Activated T-helper 17 cell treated with anti-CD3 and anti-CD28 coated beads, Interleukin-2, amount 50 U/mL, for 72 hours (primary cell): ENCODE data around the gene HSD17B14. TPM values are rescaled to one million over a fixed set of nuclear protein-coding genes. Genes with fewer than 3 reads are reported as not detected.
"Not testable (repeated sequence)": the region's sequence is repeated elsewhere in the genome, so short reads cannot be mapped to it uniquely, and the experiment has no call there.

ENCODE experiments used
- ATAC-seq: fragments of 150-1000 bp; cut with Tn5 transposase; replicated peaks from 2 replicates; pipeline ENCODE4 v1.10.0; 2021; ENCODE audit warnings: mild to moderate bottlenecking, moderate library complexity
- H3K27ac Mint-ChIP-seq: one replicate; pipeline ENCODE4 v1.8.0; 2022; ENCODE audit warnings: mixed read lengths
- H3K27me3 Mint-ChIP-seq: one replicate; pipeline ENCODE4 v1.8.0; 2022; ENCODE audit warnings: mixed read lengths
- H3K36me3 Mint-ChIP-seq: one replicate; pipeline ENCODE4 v1.8.0; 2022; ENCODE audit warnings: low read depth, mild to moderate bottlenecking, mixed read lengths
- H3K4me1 Mint-ChIP-seq: one replicate; pipeline ENCODE4 v1.8.0; 2022; ENCODE audit warnings: mixed read lengths
- H3K4me3 Mint-ChIP-seq: one replicate; pipeline ENCODE4 v1.8.0; 2022; ENCODE audit warnings: mild to moderate bottlenecking, mixed read lengths
- H3K9me3 Mint-ChIP-seq: one replicate; pipeline ENCODE4 v1.8.0; 2022; ENCODE audit warnings: mixed read lengths
- total RNA-seq, 2 donors: library from RNA; stranded (reverse); gene quantifications; one replicate each; pipeline ENCODE4 v1.2.3, GENCODE V29; 2022

HSD17B14 gene
- total RNA-seq, 2 donors from 2014 or later: 1.6 TPM; not detected in 1

DNA sequence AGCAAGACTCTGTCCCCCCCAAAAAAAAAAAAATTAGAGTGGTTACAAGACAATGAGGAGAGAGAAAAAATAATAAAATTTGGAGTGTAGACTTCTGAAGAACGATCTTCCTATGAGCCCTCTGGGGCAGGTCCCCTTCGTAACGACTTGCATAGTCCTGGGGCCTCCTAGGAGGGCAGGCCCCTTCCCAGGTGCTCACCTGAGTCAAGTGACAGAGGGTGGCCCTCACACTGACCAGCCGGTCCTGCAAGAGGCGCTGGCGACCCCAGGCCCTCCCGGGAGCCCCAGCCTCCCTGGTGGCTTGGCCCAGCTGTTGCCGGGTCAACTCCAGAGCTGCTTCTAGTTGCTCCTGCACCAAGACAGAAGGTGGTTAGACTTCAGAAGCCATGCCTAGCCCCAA is 17.2 kb upstream of the HSD17B14 start:
- no peaks in the 10 kb centered on the region for H3K4me1 Mint-ChIP-seq
- no peak overlapping the region for H3K27ac Mint-ChIP-seq
- no peak overlapping the region for H3K4me3 Mint-ChIP-seq
- no peak for ATAC-seq
- H3K36me3 Mint-ChIP-seq: no peaks in the 10 kb centered on the region
- no peaks in the 10 kb centered on the region for H3K9me3 Mint-ChIP-seq
- no peaks in the 10 kb centered on the region for H3K27me3 Mint-ChIP-seq

DNA sequence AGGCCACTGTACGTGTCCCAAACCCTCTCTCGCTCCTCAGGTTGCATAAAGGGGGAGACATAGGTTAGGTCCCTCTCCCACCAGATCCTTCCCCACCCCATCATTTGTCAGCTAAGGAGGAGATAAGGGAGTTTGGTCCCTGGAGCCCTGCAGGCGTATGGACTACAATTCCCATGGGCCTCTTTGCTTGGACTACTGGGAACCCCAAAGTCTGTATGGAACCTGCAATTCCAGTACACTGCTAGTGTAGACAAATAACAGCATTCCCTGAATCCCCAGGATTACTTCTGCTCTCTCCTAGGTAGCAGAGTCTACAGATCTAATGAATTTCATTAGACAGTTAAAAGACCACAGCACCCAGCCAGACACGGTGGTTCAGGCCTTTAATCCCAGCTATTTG is 16.0 kb upstream of the HSD17B14 start:
- Mint-ChIP-seq H3K27me3 (no peaks in the 10 kb centered on the region), H3K36me3 (no peaks in the 10 kb centered on the region), H3K9me3 (no peaks in the 10 kb centered on the region), H3K4me1 (no peaks in the 10 kb centered on the region), H3K27ac (no peak overlapping the region), H3K4me3 (no peak overlapping the region)
- no peak for ATAC-seq

DNA sequence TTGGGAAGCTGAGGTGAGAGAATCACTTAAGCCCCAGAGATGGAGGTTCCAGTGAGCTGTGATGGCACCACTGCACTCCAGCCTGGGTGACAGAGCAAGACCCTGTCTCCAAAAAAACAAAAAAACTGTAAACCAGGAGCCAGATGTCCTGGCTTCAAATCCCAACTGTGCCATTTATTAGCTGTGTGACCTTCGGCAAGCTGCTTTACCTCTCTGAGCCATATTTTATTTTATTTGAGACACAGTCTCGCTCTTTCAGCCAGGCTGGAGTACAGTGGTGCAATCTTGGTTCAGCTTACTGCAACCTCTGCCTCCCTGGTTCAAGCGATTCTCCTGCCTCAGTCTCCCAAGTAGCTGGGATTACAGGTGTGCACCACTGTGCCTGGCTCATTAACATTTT is 10.4 kb upstream of the HSD17B14 start:
- ATAC-seq, H3K4me3 Mint-ChIP-seq, H3K36me3 Mint-ChIP-seq, H3K4me1 Mint-ChIP-seq, H3K27me3 Mint-ChIP-seq, H3K9me3 Mint-ChIP-seq, H3K27ac Mint-ChIP-seq: not testable (repeated sequence)

GRCh38 chr19:48845384-48845783 is 9.1 kb upstream of the HSD17B14 start:
- H3K27me3 Mint-ChIP-seq: no peaks in the 10 kb centered on the region
- H3K4me1 Mint-ChIP-seq: peaks cover 4% of the 10 kb centered on the region
- no peaks in the 10 kb centered on the region for H3K9me3 Mint-ChIP-seq
- no peak overlapping the region for H3K4me3 Mint-ChIP-seq
- no peak overlapping the region for H3K27ac Mint-ChIP-seq
- no peaks in the 10 kb centered on the region for H3K36me3 Mint-ChIP-seq
- ATAC-seq: no peak

GRCh38 chr19:48844472-48844871 is 8.2 kb upstream of the HSD17B14 start:
- ATAC-seq: peak; percentile 50
- Mint-ChIP-seq H3K27me3 (no peaks in the 10 kb centered on the region), H3K27ac (no peak overlapping the region), H3K4me1 (peaks cover 4% of the 10 kb centered on the region), H3K36me3 (no peaks in the 10 kb centered on the region), H3K4me3 (no peak overlapping the region), H3K9me3 (no peaks in the 10 kb centered on the region)

GRCh38 chr19:48842789-48843162 is 6.5 kb upstream of the HSD17B14 start:
- no peak overlapping the region for H3K4me3 Mint-ChIP-seq
- peaks cover 4% of the 10 kb centered on the region for H3K4me1 Mint-ChIP-seq
- H3K36me3 Mint-ChIP-seq: no peaks in the 10 kb centered on the region
- no peaks in the 10 kb centered on the region for H3K27me3 Mint-ChIP-seq
- ATAC-seq: peak; percentile 48
- no peaks in the 10 kb centered on the region for H3K9me3 Mint-ChIP-seq
- peak overlapping the region; percentile 13 for H3K27ac Mint-ChIP-seq

DNA sequence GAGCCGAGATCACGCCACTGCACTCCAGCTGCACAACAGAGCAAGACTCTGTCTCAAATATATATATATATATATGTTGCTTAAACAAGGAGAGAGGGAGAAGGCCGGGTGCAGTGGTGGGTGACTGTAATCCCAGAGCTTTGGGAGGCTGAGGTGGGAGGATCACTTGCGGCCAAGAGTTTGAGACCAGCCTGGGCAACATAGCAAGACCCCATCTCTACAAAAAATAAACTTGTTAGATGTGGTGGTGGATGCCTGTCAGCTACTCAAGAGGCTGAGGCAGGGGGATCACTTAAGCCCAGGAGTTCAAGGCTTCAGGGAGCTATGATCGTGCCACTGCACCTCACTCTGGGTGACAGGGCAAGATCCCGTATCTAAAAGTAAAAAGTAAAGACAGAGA is 5.3 kb upstream of the HSD17B14 start:
- H3K27me3 Mint-ChIP-seq: peaks cover 5% of the 10 kb centered on the region
- H3K4me3 Mint-ChIP-seq: no peak overlapping the region
- H3K9me3 Mint-ChIP-seq: no peaks in the 10 kb centered on the region
- H3K36me3 Mint-ChIP-seq: no peaks in the 10 kb centered on the region
- ATAC-seq: no peak
- H3K4me1 Mint-ChIP-seq: peaks cover 4% of the 10 kb centered on the region
- no peak overlapping the region for H3K27ac Mint-ChIP-seq

GRCh38 chr19:48841047-48841446 is 4.8 kb upstream of the HSD17B14 start:
- Mint-ChIP-seq H3K27ac (no peak overlapping the region), H3K9me3 (no peaks in the 10 kb centered on the region), H3K4me3 (no peak overlapping the region), H3K4me1 (peaks cover 7% of the 10 kb centered on the region), H3K27me3 (peaks cover 8% of the 10 kb centered on the region), H3K36me3 (no peaks in the 10 kb centered on the region)
- ATAC-seq: no peak

DNA sequence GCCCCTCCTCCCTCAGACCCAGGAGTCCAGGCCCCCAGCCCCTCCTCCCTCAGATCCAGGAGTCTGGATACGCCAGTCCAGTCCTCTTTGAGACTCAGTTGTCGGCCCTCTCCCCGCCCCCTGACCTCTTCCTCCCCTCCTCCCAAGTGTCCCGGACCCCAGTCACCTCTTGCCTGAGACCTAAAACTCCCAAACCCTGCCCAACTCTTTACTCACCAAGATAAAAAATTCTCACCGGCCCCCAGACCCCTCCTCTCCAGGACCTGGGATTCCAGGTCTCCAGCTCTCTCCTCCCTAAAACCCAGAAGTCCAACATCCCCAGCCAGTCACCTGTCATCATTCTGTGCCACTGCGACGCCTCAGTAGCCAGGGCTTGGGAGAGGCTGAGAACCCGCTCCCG is 1.4 kb upstream of the HSD17B14 start:
- no peaks in the 10 kb centered on the region for H3K36me3 Mint-ChIP-seq
- H3K27me3 Mint-ChIP-seq: peaks cover 14% of the 10 kb centered on the region
- no peak for ATAC-seq
- H3K27ac Mint-ChIP-seq: no peak overlapping the region
- H3K4me1 Mint-ChIP-seq: peaks cover 11% of the 10 kb centered on the region
- H3K9me3 Mint-ChIP-seq: no peaks in the 10 kb centered on the region
- H3K4me3 Mint-ChIP-seq: peak overlapping the region; percentile 34

GRCh38 chr19:48837051-48837524 is 797 bp upstream of the HSD17B14 start:
- Mint-ChIP-seq H3K9me3 (no peaks in the 10 kb centered on the region), H3K27ac (peak overlapping the region; percentile 87), H3K27me3 (peaks cover 14% of the 10 kb centered on the region), H3K4me1 (peaks cover 8% of the 10 kb centered on the region), H3K4me3 (peak overlapping the region; percentile 84), H3K36me3 (no peaks in the 10 kb centered on the region)
- ATAC-seq: peak; percentile 54

DNA sequence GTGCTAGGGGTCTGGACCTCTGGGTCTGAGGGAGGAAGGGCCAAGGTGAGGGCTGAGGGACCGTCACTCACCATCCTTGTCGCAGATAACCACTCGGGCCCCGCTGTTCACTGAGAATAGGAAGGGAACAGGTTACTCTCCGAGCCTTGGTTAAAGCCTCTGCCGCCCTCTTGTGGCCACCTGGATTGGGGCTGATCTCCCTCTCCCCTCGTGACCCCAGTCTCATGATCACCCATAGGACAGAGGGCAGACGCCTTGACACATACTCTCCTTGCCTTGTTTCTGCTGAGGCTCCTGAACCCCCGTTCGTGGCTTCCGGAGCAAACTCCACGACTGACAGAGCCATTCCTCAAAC is 580 bp downstream of the HSD17B14 start:
- peak overlapping the region; percentile 87 for H3K27ac Mint-ChIP-seq
- peak overlapping the region; percentile 84 for H3K4me3 Mint-ChIP-seq
- H3K4me1 Mint-ChIP-seq: peaks cover 8% of the 10 kb centered on the region
- H3K36me3 Mint-ChIP-seq: no peaks in the 10 kb centered on the region
- ATAC-seq: peak; percentile 99
- peaks cover 14% of the 10 kb centered on the region for H3K27me3 Mint-ChIP-seq
- H3K9me3 Mint-ChIP-seq: no peaks in the 10 kb centered on the region

- Mint-ChIP-seq H3K9me3 (no peaks in the 10 kb centered on the region), H3K4me1 (peaks cover 8% of the 10 kb centered on the region), H3K36me3 (no peaks in the 10 kb centered on the region), H3K4me3 (peak overlapping the region; percentile 5), H3K27me3 (peaks cover 14% of the 10 kb centered on the region), H3K27ac (peak overlapping the region; percentile 65)
- no peak for ATAC-seq
Observed at GRCh38 chr19:48833977-48834376, 2.3 kb downstream of the HSD17B14 start.

- no peaks in the 10 kb centered on the region for H3K9me3 Mint-ChIP-seq
- H3K36me3 Mint-ChIP-seq: no peaks in the 10 kb centered on the region
- no peak for ATAC-seq
- H3K27ac Mint-ChIP-seq: no peak overlapping the region
- H3K4me1 Mint-ChIP-seq: peaks cover 8% of the 10 kb centered on the region
- H3K27me3 Mint-ChIP-seq: peaks cover 14% of the 10 kb centered on the region
- no peak overlapping the region for H3K4me3 Mint-ChIP-seq
Observed at GRCh38 chr19:48833049-48833448, 3.2 kb downstream of the HSD17B14 start.

DNA sequence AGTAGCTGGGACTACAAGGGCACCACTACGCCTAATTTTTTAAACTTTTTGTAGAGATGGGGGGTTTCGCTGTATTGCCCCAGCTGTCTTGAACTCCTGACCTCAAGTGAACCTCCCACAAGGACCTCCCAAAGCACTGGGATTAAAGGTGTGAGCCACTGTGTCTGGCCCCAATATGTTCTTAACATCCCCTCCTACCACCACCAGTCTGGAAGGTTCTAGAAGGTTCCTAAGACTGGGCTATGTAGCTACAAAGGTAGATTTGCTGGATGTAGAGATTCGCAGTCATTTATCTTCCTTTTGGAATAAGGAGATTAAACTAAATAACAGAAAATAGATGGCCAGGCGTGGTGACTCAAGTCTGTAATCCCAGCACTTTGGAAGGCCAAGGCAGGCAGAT is 5.3 kb downstream of the HSD17B14 start:
- no peak for ATAC-seq
- Mint-ChIP-seq H3K4me1 (peaks cover 4% of the 10 kb centered on the region), H3K9me3 (no peaks in the 10 kb centered on the region), H3K27me3 (peaks cover 6% of the 10 kb centered on the region), H3K27ac (no peak overlapping the region), H3K36me3 (no peaks in the 10 kb centered on the region), H3K4me3 (no peak overlapping the region)

GRCh38 chr19:48830088-48830487 is 6.2 kb downstream of the HSD17B14 start:
- Mint-ChIP-seq H3K27ac (no peak overlapping the region), H3K9me3 (no peaks in the 10 kb centered on the region), H3K27me3 (peaks cover 3% of the 10 kb centered on the region), H3K4me1 (no peaks in the 10 kb centered on the region), H3K36me3 (no peaks in the 10 kb centered on the region), H3K4me3 (no peak overlapping the region)
- ATAC-seq: no peak

DNA sequence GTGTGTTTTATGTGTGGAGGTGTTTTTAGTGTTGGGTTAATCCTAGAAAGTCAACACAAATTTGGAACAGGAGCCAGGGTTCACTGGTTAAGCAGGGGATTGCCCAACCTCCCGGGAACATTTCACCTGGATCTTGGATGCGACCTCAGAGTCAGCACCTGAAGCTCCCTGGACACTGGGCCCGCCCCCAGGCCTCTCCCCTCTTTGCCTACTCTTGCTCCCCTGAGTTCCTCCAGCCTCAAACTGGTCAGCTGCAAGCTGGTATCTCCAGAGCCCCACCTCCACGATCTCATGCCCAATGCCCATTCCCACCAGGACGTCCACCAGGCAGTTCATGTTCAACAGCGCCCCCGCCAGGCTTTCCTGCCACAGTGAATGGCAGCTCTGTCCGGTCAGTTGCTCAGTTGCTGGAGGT is 9.7 kb downstream of the HSD17B14 start:
- no peak overlapping the region for H3K27ac Mint-ChIP-seq
- H3K27me3 Mint-ChIP-seq: no peaks in the 10 kb centered on the region
- no peak for ATAC-seq
- no peak overlapping the region for H3K4me3 Mint-ChIP-seq
- no peaks in the 10 kb centered on the region for H3K9me3 Mint-ChIP-seq
- no peaks in the 10 kb centered on the region for H3K36me3 Mint-ChIP-seq
- no peaks in the 10 kb centered on the region for H3K4me1 Mint-ChIP-seq
